Mesothelial cell of epicardium (in vitro differentiated cells): Measurements from ENCODE around the gene FMO1. TPM values are rescaled to one million over a fixed set of nuclear protein-coding genes. Genes with fewer than 3 reads are reported as not detected.

Source experiments
- DNase-seq, 2 experiments: peaks; one replicate each; pipeline ENCODE4 v3.0.0; 2021; ENCODE audit warnings: low spot score in 2 of 2; ENCODE audit not compliant: unreplicated experiment in 2 of 2
- H3K27ac Mint-ChIP-seq: 2 replicates; pipeline ENCODE4 v1.8.0; 2021; ENCODE audit warnings: mixed read lengths
- H3K27me3 Mint-ChIP-seq: 2 replicates; pipeline ENCODE4 v1.8.0; 2021; ENCODE audit warnings: low read depth, mixed read lengths
- H3K36me3 Mint-ChIP-seq: 2 replicates; pipeline ENCODE4 v1.8.0; 2021; ENCODE audit warnings: mixed read lengths
- H3K4me1 Mint-ChIP-seq: 2 replicates; pipeline ENCODE4 v1.8.0; 2021; ENCODE audit warnings: mixed read lengths
- H3K4me3 Mint-ChIP-seq: 2 replicates; pipeline ENCODE4 v1.8.0; 2021; ENCODE audit warnings: mild to moderate bottlenecking, moderate library complexity, mixed read lengths
- H3K9me3 Mint-ChIP-seq: 2 replicates; pipeline ENCODE4 v1.8.0; 2021; ENCODE audit warnings: mixed read lengths
- total RNA-seq: library from RNA; stranded (reverse); gene quantifications from 3 replicates; pipeline ENCODE4 v1.2.1, GENCODE V29; 2021
- TF ChIP-seq, protein P1 (sequence below): fragments of 200-600 bp; sonication (generic); IDR thresholded peaks from one replicate; pipeline ENCODE4 v1.5.0; 2021; ENCODE audit warnings: antibody characterized with exemption; ENCODE audit not compliant: unreplicated experiment

FMO1 gene
- total RNA-seq, 1 donor from 2014 or later: not detected

DNA sequence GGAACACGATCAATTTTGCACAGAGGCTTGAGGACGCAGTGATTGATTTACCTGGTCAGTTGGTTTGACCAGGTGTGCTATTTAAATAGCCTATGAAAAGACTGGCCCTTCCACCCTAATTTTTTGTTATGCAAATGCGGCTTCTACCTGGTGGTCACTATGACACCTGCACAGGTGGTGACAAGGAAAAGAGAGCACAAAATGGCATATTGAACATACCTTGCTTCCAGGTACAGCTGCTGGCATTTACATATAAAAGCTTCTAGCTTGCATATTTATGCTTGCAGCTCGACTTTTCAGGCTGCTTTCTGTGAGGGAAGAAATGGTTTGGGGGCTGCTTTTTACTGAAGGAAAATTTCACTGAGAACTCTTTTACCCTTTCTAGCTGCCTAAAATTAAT lies 50.4 kb downstream of the FMO1 start:
- Mint-ChIP-seq H3K36me3 (peaks cover 7% of the 10 kb centered on the region), H3K4me1 (peaks cover 3% of the 10 kb centered on the region), H3K9me3 (peaks cover 38% of the 10 kb centered on the region), H3K27ac (no peak overlapping the region), H3K4me3 (no peak overlapping the region), H3K27me3 (no peaks in the 10 kb centered on the region)
- TF ChIP-seq, protein P1, sequence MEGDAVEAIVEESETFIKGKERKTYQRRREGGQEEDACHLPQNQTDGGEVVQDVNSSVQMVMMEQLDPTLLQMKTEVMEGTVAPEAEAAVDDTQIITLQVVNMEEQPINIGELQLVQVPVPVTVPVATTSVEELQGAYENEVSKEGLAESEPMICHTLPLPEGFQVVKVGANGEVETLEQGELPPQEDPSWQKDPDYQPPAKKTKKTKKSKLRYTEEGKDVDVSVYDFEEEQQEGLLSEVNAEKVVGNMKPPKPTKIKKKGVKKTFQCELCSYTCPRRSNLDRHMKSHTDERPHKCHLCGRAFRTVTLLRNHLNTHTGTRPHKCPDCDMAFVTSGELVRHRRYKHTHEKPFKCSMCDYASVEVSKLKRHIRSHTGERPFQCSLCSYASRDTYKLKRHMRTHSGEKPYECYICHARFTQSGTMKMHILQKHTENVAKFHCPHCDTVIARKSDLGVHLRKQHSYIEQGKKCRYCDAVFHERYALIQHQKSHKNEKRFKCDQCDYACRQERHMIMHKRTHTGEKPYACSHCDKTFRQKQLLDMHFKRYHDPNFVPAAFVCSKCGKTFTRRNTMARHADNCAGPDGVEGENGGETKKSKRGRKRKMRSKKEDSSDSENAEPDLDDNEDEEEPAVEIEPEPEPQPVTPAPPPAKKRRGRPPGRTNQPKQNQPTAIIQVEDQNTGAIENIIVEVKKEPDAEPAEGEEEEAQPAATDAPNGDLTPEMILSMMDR: no peak
- DNase-seq: no peak

DNA sequence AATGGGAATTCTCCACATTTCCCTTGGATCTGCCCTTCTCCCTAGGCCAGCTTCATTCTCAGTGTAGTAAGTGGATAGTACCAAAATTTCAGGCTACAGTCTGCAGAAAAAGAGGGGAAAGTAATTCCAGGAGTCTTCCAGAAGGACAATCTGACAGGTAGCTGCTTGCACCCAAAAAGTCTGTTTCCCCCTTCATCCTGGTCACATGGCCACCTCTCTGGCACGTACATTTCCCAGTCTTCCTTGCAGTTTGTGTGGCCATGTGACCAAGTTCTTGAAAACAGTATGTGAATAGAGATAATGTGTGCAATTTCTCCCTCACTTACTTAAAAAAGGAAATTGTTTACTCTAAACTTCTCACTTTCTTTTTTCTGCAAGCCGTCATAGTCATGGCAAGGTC lies 51.0 kb downstream of the FMO1 start:
- Mint-ChIP-seq H3K27ac (no peak overlapping the region), H3K9me3 (peaks cover 38% of the 10 kb centered on the region), H3K36me3 (peaks cover 7% of the 10 kb centered on the region), H3K27me3 (no peaks in the 10 kb centered on the region), H3K4me3 (no peak overlapping the region), H3K4me1 (peaks cover 3% of the 10 kb centered on the region)
- TF ChIP-seq, protein P1: no peak
- no peak for DNase-seq

DNA sequence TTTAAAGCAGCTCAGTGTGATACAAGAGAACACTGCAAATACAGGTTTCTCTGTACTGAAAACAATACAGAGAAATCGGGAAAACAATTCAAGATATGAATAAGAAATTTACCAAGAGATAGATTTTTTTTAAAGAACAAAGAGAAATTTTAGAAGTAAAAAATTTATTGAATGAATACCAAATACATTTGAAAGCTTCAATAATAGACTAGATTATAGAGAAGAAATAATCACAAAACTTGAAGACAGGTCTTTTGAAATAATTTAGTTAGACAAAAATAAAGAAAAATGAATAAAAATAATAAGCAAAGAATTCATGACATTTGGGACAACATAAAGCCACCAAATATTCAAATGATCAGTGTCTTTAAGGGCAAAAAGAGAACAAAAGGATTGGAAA lies 52.1 kb downstream of the FMO1 start:
- Mint-ChIP-seq H3K9me3 (peaks cover 38% of the 10 kb centered on the region), H3K27ac (no peak overlapping the region), H3K4me1 (peaks cover under 1% of the 10 kb centered on the region), H3K36me3 (peaks cover 7% of the 10 kb centered on the region), H3K4me3 (no peak overlapping the region), H3K27me3 (no peaks in the 10 kb centered on the region)
- no peak for DNase-seq
- TF ChIP-seq, protein P1: no peak

DNA sequence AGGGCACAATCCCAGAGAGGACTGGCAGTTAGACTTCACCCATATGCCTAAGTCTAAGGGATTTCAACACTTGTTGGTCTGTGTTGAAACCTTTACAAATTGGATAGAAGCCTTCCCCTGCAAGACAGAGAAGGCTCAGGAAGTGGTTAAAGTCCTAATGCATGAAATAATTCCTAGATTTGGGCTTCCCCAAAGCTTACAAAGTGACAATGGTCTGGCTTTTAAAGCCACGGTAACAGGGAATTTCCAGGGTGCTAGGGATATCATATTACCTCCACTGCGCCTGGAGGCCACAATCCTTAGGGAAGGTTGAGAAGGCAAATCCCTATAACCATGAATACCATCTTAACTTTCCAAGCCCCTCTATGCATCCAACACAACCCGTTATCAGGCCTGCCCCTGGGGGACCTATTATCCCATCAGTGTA lies 62.4 kb downstream of the FMO1 start:
- Mint-ChIP-seq H3K4me1 (peaks cover 21% of the 10 kb centered on the region), H3K36me3 (no peaks in the 10 kb centered on the region), H3K27ac (no peak overlapping the region), H3K4me3 (no peak overlapping the region), H3K27me3 (no peaks in the 10 kb centered on the region), H3K9me3 (no peaks in the 10 kb centered on the region)
- TF ChIP-seq, protein P1: no peak
- DNase-seq: no peak

DNA sequence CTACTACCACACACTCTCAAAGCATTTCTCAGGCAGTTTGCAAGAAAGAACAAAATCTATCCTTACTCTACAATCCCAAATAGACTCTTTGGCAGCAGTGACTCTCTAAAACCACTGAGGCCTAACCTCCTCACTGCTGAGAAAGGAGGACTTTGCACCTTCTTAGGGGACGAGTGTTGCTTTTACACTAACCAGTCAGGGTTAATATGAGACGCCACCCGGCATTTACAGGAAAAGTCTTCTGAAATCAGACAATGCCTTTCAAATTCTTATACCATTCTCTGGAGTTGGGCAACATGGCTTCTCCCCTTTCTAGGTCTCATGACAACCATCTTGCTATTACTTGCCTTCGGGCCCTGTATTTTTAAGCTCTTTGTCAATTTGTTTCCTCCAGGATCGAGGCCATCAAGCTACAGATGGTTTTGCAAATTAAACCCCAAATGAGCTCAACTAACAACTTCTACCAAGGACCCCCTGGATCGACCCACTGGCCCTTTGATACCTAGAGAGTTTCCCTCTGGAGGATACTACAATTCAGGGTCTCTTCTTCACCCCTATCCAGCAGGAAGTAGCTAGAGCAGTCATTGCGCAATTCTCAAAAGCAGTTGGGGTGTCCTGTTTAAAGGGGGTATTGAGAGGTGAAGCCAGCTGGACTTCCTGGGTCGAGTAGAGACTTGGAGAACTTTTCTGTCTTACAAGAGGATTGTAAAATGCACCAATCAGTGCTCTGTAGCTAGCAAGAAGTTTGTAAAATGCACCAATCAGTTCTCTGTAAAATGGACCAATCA lies 63.7 kb downstream of the FMO1 start:
- Mint-ChIP-seq H3K4me3 (no peak overlapping the region), H3K36me3 (no peaks in the 10 kb centered on the region), H3K9me3 (no peaks in the 10 kb centered on the region), H3K4me1 (peaks cover 17% of the 10 kb centered on the region), H3K27ac (no peak overlapping the region), H3K27me3 (no peaks in the 10 kb centered on the region)
- DNase-seq: no peak
- TF ChIP-seq, protein P1: no peak
